ENCODE results near the gene CYP3A5.
A peak's percentile ranks its signal among the peaks of the same experiment; 100 is the strongest.
"Not testable (repeated sequence)": the region's sequence is repeated elsewhere in the genome, so short reads cannot be mapped to it uniquely, and the experiment has no call there.

Gene CYP3A5

DNA sequence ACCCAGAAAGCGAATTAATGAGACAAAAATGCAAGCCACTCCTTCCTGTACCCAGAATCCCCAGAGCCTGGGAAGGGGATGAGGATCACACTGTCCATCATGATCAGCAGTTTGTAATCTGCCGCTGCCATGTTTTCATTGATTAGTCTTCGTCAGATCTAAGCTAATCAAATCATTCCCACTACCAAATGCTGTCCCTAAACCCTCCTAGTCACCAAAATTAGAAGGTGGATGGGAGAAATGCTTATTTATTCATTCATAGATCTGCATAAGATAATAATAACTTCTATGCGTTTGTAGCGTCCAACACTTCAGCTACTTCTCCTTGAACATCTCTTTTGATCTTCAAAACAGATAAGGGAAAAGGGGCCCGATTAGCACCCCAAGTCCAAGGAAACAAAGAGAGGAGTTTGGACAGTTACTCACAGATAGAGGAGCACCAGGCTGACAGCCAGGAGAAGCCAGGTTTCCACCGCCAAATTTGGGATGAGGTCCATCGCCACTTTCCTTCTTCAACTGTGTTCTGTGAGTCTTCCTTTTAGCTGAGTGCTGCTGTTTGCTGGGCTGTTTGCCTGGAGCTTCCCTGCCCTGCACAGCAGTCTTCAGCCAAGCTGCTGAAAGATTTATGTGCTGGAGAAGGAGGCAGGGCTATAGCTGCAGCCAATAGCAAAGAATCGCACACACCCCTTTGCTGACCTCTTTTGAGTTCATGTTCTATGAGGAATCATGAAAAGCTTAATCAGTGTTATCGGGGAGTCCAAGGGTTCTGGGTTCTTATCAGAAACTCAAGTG lies at the start of gene CYP3A5:
Gene CYP3A5 (minus strand): TSS at position 597 of the 792 bp plus-strand sequence. CDS start 100 bp downstream, at position 497.
- Mint-ChIP-seq H3K4me3 (no peak within 1 kb of the TSS), H3K27me3 (no peaks in the 10 kb centered on the region), H3K36me3 (ENCODE audit: low read depth) (no peaks in the 10 kb centered on the region), H3K9me3 (no peaks in the 10 kb centered on the region), H3K27ac (no peak within 1 kb of the TSS), H3K4me1 (peaks cover 12% of the 10 kb centered on the region)
- ATAC-seq (no peak), DNase-seq (no peak)

DNA sequence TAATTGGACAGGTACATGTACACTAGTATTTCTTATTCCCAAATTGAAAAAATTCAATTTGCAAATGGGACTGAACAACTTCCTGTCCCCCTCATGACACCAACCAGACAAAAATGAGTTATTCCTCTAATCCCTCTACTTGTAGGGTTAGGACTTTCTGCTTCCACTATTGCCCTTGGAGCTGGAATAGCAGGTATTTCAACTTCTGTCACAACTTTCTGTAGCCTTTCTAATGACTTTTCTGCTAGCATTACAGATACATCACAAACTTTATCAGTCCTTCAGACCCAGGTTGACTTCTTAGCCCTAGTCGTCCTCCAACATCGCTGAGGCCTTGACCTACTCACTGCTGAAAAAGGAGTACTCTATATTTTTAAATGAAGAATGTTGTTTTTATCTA lies 48.8 kb upstream of the CYP3A5 start:
- no peak overlapping the region for H3K4me3 Mint-ChIP-seq
- ATAC-seq = no peak

DNA sequence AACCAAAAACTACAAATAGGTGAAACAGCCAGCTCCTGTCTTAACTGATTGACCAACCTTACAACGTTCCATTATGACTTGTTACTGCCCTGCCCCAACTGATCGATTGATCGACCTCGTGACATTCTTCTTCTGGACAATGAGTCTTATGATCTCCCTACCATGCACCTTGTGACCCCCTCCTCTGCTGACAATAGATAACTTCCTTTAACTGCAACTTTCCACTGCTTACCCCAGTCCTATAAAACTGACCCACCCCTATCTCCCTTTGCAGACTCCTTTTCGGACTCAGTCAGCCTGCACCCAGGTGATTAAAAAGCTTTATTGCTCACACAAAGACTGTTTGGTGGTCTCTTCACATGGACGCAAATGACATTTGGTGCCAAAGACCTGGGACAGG lies 43.4 kb upstream of the CYP3A5 start:
- DNase-seq; H3K36me3 Mint-ChIP-seq (ENCODE audit: low read depth); H3K9me3 Mint-ChIP-seq; H3K27me3 Mint-ChIP-seq; ATAC-seq; H3K27ac Mint-ChIP-seq; H3K4me3 Mint-ChIP-seq: not testable (repeated sequence)
- peaks cover 14% of the 10 kb centered on the region for H3K4me1 Mint-ChIP-seq

More for the DNA sequence above, 48.8 kb upstream of the CYP3A5 start:
- H3K4me1 Mint-ChIP-seq = peaks cover 15% of the 10 kb centered on the region
- H3K36me3 Mint-ChIP-seq (ENCODE audit: low read depth) = no peaks in the 10 kb centered on the region
- no peaks in the 10 kb centered on the region for H3K9me3 Mint-ChIP-seq
- no peak for DNase-seq
- no peaks in the 10 kb centered on the region for H3K27me3 Mint-ChIP-seq
- H3K27ac Mint-ChIP-seq = no peak overlapping the region

GRCh38 chr7:99720800-99721595 lies 41.2 kb upstream of the CYP3A5 start:
- no peak overlapping the region for H3K4me3 Mint-ChIP-seq
- H3K36me3 Mint-ChIP-seq (ENCODE audit: low read depth) = no peaks in the 10 kb centered on the region
- DNase-seq = no peak
- ATAC-seq = peak; percentile 36
- no peak overlapping the region for H3K27ac Mint-ChIP-seq
- H3K27me3 Mint-ChIP-seq = no peaks in the 10 kb centered on the region
- peaks cover 14% of the 10 kb centered on the region for H3K4me1 Mint-ChIP-seq
- H3K9me3 Mint-ChIP-seq = no peaks in the 10 kb centered on the region

- Mint-ChIP-seq H3K27ac (no peak overlapping the region), H3K36me3 (ENCODE audit: low read depth) (peaks cover 3% of the 10 kb centered on the region), H3K4me3 (no peak overlapping the region), H3K27me3 (no peaks in the 10 kb centered on the region), H3K9me3 (no peaks in the 10 kb centered on the region), H3K4me1 (peaks cover 14% of the 10 kb centered on the region)
- DNase-seq (no peak), ATAC-seq (peak; percentile 65)
Measured at GRCh38 chr7:99719996-99720769, 40.4 kb upstream of the CYP3A5 start.

- H3K4me3 Mint-ChIP-seq = no peak overlapping the region
- H3K9me3 Mint-ChIP-seq = peaks cover 5% of the 10 kb centered on the region
- ATAC-seq (no peak), DNase-seq (no peak)
- H3K27me3 Mint-ChIP-seq = no peaks in the 10 kb centered on the region
- no peak overlapping the region for H3K27ac Mint-ChIP-seq
- peaks cover 14% of the 10 kb centered on the region for H3K36me3 Mint-ChIP-seq (ENCODE audit: low read depth)
- peaks cover 2% of the 10 kb centered on the region for H3K4me1 Mint-ChIP-seq
Measured at GRCh38 chr7:99713995-99714570, 34.3 kb upstream of the CYP3A5 start.

DNA sequence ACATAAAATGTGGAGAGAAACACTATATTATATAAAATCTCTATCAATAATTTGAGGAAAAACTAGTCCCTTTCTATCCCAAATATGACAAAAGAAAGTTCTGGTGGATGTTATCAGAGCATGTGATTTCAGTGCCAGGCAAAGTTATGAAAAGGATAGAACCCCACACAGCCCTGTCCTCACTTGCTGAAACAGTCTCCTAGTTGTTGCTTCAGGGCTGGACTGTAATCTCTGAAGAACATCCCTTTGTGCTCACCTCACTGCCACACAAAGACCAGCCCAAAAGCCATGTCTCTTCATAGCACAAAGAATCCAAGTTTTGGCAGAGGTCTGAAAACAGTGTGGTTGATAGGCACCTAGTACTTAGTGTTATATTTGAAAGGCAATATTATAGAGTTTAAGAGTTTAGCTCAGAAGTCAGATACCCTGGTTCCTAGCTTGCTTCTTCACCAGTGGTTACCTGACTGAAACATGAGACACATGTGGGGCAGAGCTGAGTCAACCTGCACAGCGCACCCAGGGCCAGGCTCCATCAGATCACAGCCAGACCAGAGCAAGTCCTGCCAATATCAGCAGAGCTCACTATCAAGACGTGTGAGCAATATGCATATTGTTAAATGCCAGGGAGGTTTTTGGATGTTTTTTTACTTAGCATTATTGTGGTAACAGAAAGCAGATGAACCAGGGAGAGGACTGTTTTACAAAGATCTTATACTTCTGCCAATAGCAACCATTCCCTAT lies 30.2 kb upstream of the CYP3A5 start:
- ATAC-seq = no peak
- Mint-ChIP-seq H3K4me3 (no peak overlapping the region), H3K4me1 (no peaks in the 10 kb centered on the region)

DNA sequence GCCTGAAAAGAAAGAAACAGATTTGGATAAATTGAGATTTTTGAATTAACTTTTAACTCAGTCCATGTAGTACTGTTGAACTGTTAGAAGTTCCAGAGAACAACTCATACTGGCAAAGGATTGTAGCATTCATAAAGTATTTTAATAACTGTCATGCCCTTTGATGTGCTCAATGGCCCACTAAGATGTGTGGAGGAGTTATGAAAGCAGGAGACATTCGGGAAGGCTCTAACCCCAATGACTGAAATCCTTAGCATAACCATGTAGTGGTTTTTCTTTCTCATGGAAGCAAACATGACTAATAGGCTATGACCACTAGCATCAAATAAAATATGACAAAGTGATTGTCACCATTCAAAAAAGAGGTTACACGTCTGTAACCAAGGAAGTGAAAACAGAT lies 29.5 kb upstream of the CYP3A5 start:
- DNase-seq = no peak
- Mint-ChIP-seq H3K27ac (no peak overlapping the region), H3K4me3 (no peak overlapping the region), H3K27me3 (no peaks in the 10 kb centered on the region), H3K4me1 (no peaks in the 10 kb centered on the region), H3K9me3 (no peaks in the 10 kb centered on the region), H3K36me3 (ENCODE audit: low read depth) (peaks cover 12% of the 10 kb centered on the region)
- no peak for ATAC-seq

More for the DNA sequence above, 30.2 kb upstream of the CYP3A5 start:
- no peak overlapping the region for H3K27ac Mint-ChIP-seq
- H3K9me3 Mint-ChIP-seq = peaks cover 3% of the 10 kb centered on the region
- peaks cover 16% of the 10 kb centered on the region for H3K36me3 Mint-ChIP-seq (ENCODE audit: low read depth)
- DNase-seq = no peak
- no peaks in the 10 kb centered on the region for H3K27me3 Mint-ChIP-seq

GRCh38 chr7:99707096-99707495 lies 27.3 kb upstream of the CYP3A5 start:
- DNase-seq = no peak
- ATAC-seq = no peak
- Mint-ChIP-seq H3K4me3 (no peak overlapping the region), H3K27me3 (no peaks in the 10 kb centered on the region), H3K9me3 (peaks cover 3% of the 10 kb centered on the region), H3K4me1 (no peaks in the 10 kb centered on the region), H3K27ac (no peak overlapping the region), H3K36me3 (ENCODE audit: low read depth) (peaks cover 10% of the 10 kb centered on the region)

DNA sequence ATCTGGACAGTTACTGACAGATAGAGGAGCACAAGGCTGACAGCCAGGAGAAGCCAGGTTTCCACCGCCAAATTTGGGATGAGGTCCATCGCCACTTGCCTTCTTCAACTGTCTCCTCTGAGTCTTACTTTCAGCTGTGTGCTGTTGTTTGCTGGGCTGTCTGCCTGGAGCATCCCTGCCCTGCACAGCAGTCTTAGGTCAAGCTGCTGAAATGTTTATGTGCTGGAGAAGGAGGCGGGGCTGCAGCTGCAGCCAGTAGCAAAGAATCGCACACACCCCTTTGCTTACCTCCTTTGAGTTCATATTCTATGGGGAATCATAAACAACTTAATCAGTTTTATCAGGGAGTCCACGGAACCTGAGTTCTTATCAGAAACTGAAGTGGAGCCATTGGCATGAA lies 20.1 kb upstream of the CYP3A5 start:
- Mint-ChIP-seq H3K9me3 (peaks cover 3% of the 10 kb centered on the region), H3K4me3 (no peak overlapping the region), H3K27ac (no peak overlapping the region), H3K36me3 (ENCODE audit: low read depth) (no peaks in the 10 kb centered on the region), H3K4me1 (peaks cover 9% of the 10 kb centered on the region), H3K27me3 (no peaks in the 10 kb centered on the region)
- ATAC-seq (no peak), DNase-seq (no peak)

GRCh38 chr7:99698867-99699730 lies 19.3 kb upstream of the CYP3A5 start:
- DNase-seq; H3K27ac Mint-ChIP-seq; H3K36me3 Mint-ChIP-seq (ENCODE audit: low read depth); ATAC-seq; H3K27me3 Mint-ChIP-seq; H3K4me3 Mint-ChIP-seq; H3K9me3 Mint-ChIP-seq: not testable (repeated sequence)
- peaks cover 10% of the 10 kb centered on the region for H3K4me1 Mint-ChIP-seq

DNA sequence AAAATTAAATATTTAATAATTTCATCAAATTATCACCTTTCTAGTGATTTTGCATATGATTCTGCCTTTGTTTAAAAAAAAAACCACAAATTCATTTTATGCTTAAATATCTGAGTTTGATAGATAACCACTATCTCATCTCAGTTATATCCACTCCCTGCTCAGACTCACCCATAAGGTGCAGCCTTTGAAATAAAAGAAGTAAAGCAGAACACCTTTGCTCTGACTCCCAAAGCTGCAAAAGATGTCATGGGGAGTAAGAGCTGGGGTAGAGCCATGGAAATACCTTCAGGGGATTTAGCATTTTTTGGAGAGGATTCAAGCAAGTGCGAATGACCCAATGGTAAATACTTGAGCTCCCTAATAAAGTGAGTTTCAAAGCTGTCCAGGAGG lies 15.1 kb upstream of the CYP3A5 start:
- peaks cover 25% of the 10 kb centered on the region for H3K4me1 Mint-ChIP-seq
- no peak overlapping the region for H3K4me3 Mint-ChIP-seq

More for the DNA sequence above, 15.1 kb upstream of the CYP3A5 start:
- Mint-ChIP-seq H3K36me3 (ENCODE audit: low read depth) (no peaks in the 10 kb centered on the region), H3K9me3 (peaks cover 5% of the 10 kb centered on the region), H3K27ac (no peak overlapping the region), H3K27me3 (no peaks in the 10 kb centered on the region)
- no peak for ATAC-seq
- no peak for DNase-seq
